Brain microvascular endothelial cell (primary cell): Measurements from ENCODE around the gene GPR35.

Experiments used
- DNase-seq: peaks from one replicate; pipeline ENCODE4 v3.0.0-alpha.2; 2020
- H3K27ac ChIP-seq: fragments of 250-450 bp; sonication (Bioruptor Pico); 2 replicates; pipeline ENCODE4 v1.5.1; 2020; ENCODE audit warnings: mild to moderate bottlenecking, moderate library complexity
- H3K27me3 ChIP-seq: fragments of 250-450 bp; sonication (Bioruptor Pico); replicated peaks from 2 replicates; pipeline ENCODE4 v1.5.1; 2020; ENCODE audit warnings: mild to moderate bottlenecking
- H3K36me3 ChIP-seq: fragments of 250-450 bp; sonication (Bioruptor Pico); replicated peaks from 2 replicates; pipeline ENCODE4 v1.5.1; 2020; ENCODE audit warnings: mild to moderate bottlenecking
- H3K4me3 ChIP-seq: 2 replicates; pipeline ENCODE4 v1.5.1; 2011; ENCODE audit warnings: low read depth, mild to moderate bottlenecking, control low read depth, low read length, moderate library complexity
- CTCF ChIP-seq: IDR thresholded peaks from 2 replicates; pipeline ENCODE4 v1.5.1; 2011; ENCODE audit warnings: low read depth, mild to moderate bottlenecking, moderate library complexity, low read length, control low read depth, inconsistent platforms; ENCODE audit errors: missing control alignments
- in situ Hi-C: cut with HindIII; loops from 2 replicates; pipeline ENCODE4 v1.10.0; 2017; ENCODE audit warnings: low sequenced_read_pairs, low pct_ligation_motif_present

GPR35 gene

GRCh38 chr2:240586919-240587800, 38.1 kb upstream of the GPR35 start:
- H3K36me3 ChIP-seq, result peaks cover 2% of the 10 kb centered on the region
- no peaks in the 10 kb centered on the region for H3K27me3 ChIP-seq
- no peak overlapping the region for H3K27ac ChIP-seq
- in situ Hi-C loops, result no loop called here
- DNase-seq, result no peak
- peak overlapping the region; percentile 96 for H3K4me3 ChIP-seq
- no peak for TF ChIP-seq CTCF

GRCh38 chr2:240588006-240588655, 37.1 kb upstream of the GPR35 start:
- no peak for DNase-seq
- H3K4me3 ChIP-seq, result peak overlapping the region; percentile 96
- no peak for TF ChIP-seq CTCF
- in situ Hi-C loops, result no loop called here
- H3K27me3 ChIP-seq, result no peaks in the 10 kb centered on the region
- no peak overlapping the region for H3K27ac ChIP-seq
- peaks cover 2% of the 10 kb centered on the region for H3K36me3 ChIP-seq

- Histone ChIP-seq H3K27ac (no peak overlapping the region), H3K4me3 (no peak overlapping the region), H3K27me3 (no peaks in the 10 kb centered on the region), H3K36me3 (peaks cover 2% of the 10 kb centered on the region)
- DNase-seq, result no peak
- in situ Hi-C loops, result no loop called here
- TF ChIP-seq CTCF, result no peak
These were observed 36.6 kb upstream of the GPR35 start for GRCh38 chr2:240588669-240589068.

- H3K4me3 ChIP-seq, result no peak overlapping the region
- H3K36me3 ChIP-seq, result peaks cover 2% of the 10 kb centered on the region
- H3K27me3 ChIP-seq, result no peaks in the 10 kb centered on the region
- in situ Hi-C loops, result no loop called here
- DNase-seq, result no peak
- no peak overlapping the region for H3K27ac ChIP-seq
- no peak for TF ChIP-seq CTCF
These were observed 35.9 kb upstream of the GPR35 start for GRCh38 chr2:240589375-240589774.

GRCh38 chr2:240589850-240590525, 35.3 kb upstream of the GPR35 start:
- TF ChIP-seq CTCF, result no peak
- DNase-seq, result no peak
- no peaks in the 10 kb centered on the region for H3K27me3 ChIP-seq
- H3K36me3 ChIP-seq, result peaks cover 2% of the 10 kb centered on the region
- in situ Hi-C loops, result no loop called here
- H3K4me3 ChIP-seq, result no peak overlapping the region
- H3K27ac ChIP-seq, result no peak overlapping the region
